Muscle of leg (tissue), 11 donors: Measurements from ENCODE around the gene TCF15. TPM values are rescaled to one million over a fixed set of nuclear protein-coding genes. Genes with fewer than 3 reads are reported as not detected.
"Not testable (repeated sequence)": the region's sequence is repeated elsewhere in the genome, so short reads cannot be mapped to it uniquely, and the experiment has no call there.

Source experiments
- DNase-seq: peaks from one replicate; pipeline ENCODE4 v3.0.0; 2013
- H3K27ac ChIP-seq: one replicate; pipeline ENCODE4 v1.5.1; 2013; ENCODE audit warnings: mild to moderate bottlenecking, low read length, control low read depth
- H3K27me3 ChIP-seq: one replicate; pipeline ENCODE4 v1.6.1; 2013; ENCODE audit warnings: low read length; ENCODE audit not compliant: control insufficient read depth, insufficient read depth
- H3K36me3 ChIP-seq: one replicate; pipeline ENCODE4 v1.6.1; 2013; ENCODE audit warnings: low read length; ENCODE audit not compliant: control insufficient read depth, insufficient read depth
- H3K4me1 ChIP-seq: one replicate; pipeline ENCODE4 v1.6.1; 2013; ENCODE audit warnings: low read length; ENCODE audit not compliant: control insufficient read depth, insufficient read depth
- H3K4me3 ChIP-seq: one replicate; pipeline ENCODE4 v1.5.1; 2013; ENCODE audit warnings: low read length, control low read depth
- H3K9me3 ChIP-seq: replicated peaks from 2 replicates; pipeline ENCODE4 v1.6.1; 2013; ENCODE audit warnings: low read depth, low read length; ENCODE audit not compliant: control insufficient read depth
- WGBS: methylation state at CpG from one replicate; pipeline ENCODE4 v1.1.5; 2013; ENCODE audit warnings: missing lambda C conversion rate; ENCODE audit not compliant: insufficient coverage; 5-methylcytosine and 5-hydroxymethylcytosine counted together
- polyA plus RNA-seq, 8 donors: library from polyadenylated mRNA; unstranded; fragments of 120-200 nt; gene quantifications; one replicate each; pipeline versions ENCODE4 v1.2.1 to v1.2.3, GENCODE V29; 2013; ENCODE audit warnings: inconsistent platforms in 1 of 8, low replicate concordance in 1 of 8; ENCODE audit not compliant: insufficient read length in 8 of 8, insufficient read depth in 1 of 8
- total RNA-seq: library from RNA; stranded (reverse); fragments of 120-200 nt; gene quantifications from one replicate; pipeline ENCODE4 v1.2.4, GENCODE V29; 2013

Gene TCF15
- total and polyA plus RNA-seq, 9 donors = 3.5 to 7.9 (median 5.4) TPM

- DNase-seq = peak; percentile 79
- Histone ChIP-seq H3K36me3 (peaks cover 8% of the 10 kb centered on the region), H3K27ac (peak overlapping the region; percentile 79), H3K27me3 (no peaks in the 10 kb centered on the region), H3K4me1 (peaks cover 10% of the 10 kb centered on the region), H3K4me3 (no peak overlapping the region), H3K9me3 (no peaks in the 10 kb centered on the region)
- WGBS = under 1% methylated on average over 44 of the region's 57 CpGs
These were observed 32.5 kb upstream of the TCF15 start for GRCh38 chr20:642398-643174.

GRCh38 chr20:642013-642397, 31.9 kb upstream of the TCF15 start:
- not testable (repeated sequence) for H3K27me3 ChIP-seq, H3K36me3 ChIP-seq, DNase-seq, H3K27ac ChIP-seq, H3K9me3 ChIP-seq, H3K4me3 ChIP-seq, H3K4me1 ChIP-seq
- no CpG with 5 or more reads among the region's 13 CpGs for WGBS

- peaks cover 10% of the 10 kb centered on the region for H3K4me1 ChIP-seq
- H3K27me3 ChIP-seq = no peaks in the 10 kb centered on the region
- H3K27ac ChIP-seq = no peak overlapping the region
- DNase-seq = no peak
- no peak overlapping the region for H3K4me3 ChIP-seq
- WGBS = 17% methylated on average over 7 of the region's 12 CpGs
- no peaks in the 10 kb centered on the region for H3K36me3 ChIP-seq
- H3K9me3 ChIP-seq = no peaks in the 10 kb centered on the region
These were observed 31.4 kb upstream of the TCF15 start for GRCh38 chr20:641516-641875.

- H3K4me3 ChIP-seq = no peak overlapping the region
- WGBS = 44% methylated on average over 5 of the region's 11 CpGs
- no peak overlapping the region for H3K27ac ChIP-seq
- H3K27me3 ChIP-seq = no peaks in the 10 kb centered on the region
- H3K4me1 ChIP-seq = peaks cover 10% of the 10 kb centered on the region
- H3K36me3 ChIP-seq = no peaks in the 10 kb centered on the region
- no peak for DNase-seq
- H3K9me3 ChIP-seq = no peaks in the 10 kb centered on the region
These were observed 30.8 kb upstream of the TCF15 start for GRCh38 chr20:640674-641515.

GRCh38 chr20:638579-638978, 28.5 kb upstream of the TCF15 start:
- Histone ChIP-seq H3K27ac (no peak overlapping the region), H3K4me3 (no peak overlapping the region), H3K36me3 (no peaks in the 10 kb centered on the region), H3K4me1 (peaks cover 7% of the 10 kb centered on the region), H3K9me3 (no peaks in the 10 kb centered on the region), H3K27me3 (no peaks in the 10 kb centered on the region)
- no CpG with 5 or more reads among the region's 1 CpG for WGBS
- no peak for DNase-seq

GRCh38 chr20:637559-637958, 27.4 kb upstream of the TCF15 start:
- H3K27me3 ChIP-seq = no peaks in the 10 kb centered on the region

GRCh38 chr20:635893-636338, 25.8 kb upstream of the TCF15 start:
- no peak overlapping the region for H3K27ac ChIP-seq
- DNase-seq = no peak
- no peaks in the 10 kb centered on the region for H3K36me3 ChIP-seq
- no peak overlapping the region for H3K4me3 ChIP-seq
- peaks cover 7% of the 10 kb centered on the region for H3K4me1 ChIP-seq
- 30% methylated on average over 2 of the region's 7 CpGs for WGBS
- H3K9me3 ChIP-seq = no peaks in the 10 kb centered on the region
- H3K27me3 ChIP-seq = no peaks in the 10 kb centered on the region

More at GRCh38 chr20:637559-637958, 27.4 kb upstream of the TCF15 start:
- no peaks in the 10 kb centered on the region for H3K9me3 ChIP-seq
- no peak overlapping the region for H3K4me3 ChIP-seq
- WGBS = 50% methylated on average over 1 of the region's 2 CpGs
- no peak for DNase-seq
- no peak overlapping the region for H3K27ac ChIP-seq
- H3K4me1 ChIP-seq = peaks cover 7% of the 10 kb centered on the region
- H3K36me3 ChIP-seq = no peaks in the 10 kb centered on the region

GRCh38 chr20:635028-635892, 25.2 kb upstream of the TCF15 start:
- Histone ChIP-seq H3K4me3 (no peak overlapping the region), H3K9me3 (no peaks in the 10 kb centered on the region), H3K27me3 (no peaks in the 10 kb centered on the region), H3K27ac (no peak overlapping the region), H3K4me1 (peaks cover 7% of the 10 kb centered on the region), H3K36me3 (no peaks in the 10 kb centered on the region)
- WGBS = 40% methylated on average over 6 of the region's 9 CpGs
- DNase-seq = no peak

- no peaks in the 10 kb centered on the region for H3K9me3 ChIP-seq
- no peaks in the 10 kb centered on the region for H3K27me3 ChIP-seq
- 58% methylated on average over 12 of the region's 14 CpGs for WGBS
- no peak for DNase-seq
- H3K4me3 ChIP-seq = no peak overlapping the region
- H3K4me1 ChIP-seq = peaks cover 7% of the 10 kb centered on the region
- H3K27ac ChIP-seq = no peak overlapping the region
- H3K36me3 ChIP-seq = no peaks in the 10 kb centered on the region
These were observed 24.2 kb upstream of the TCF15 start for GRCh38 chr20:634148-634925.
